Neural cell (in vitro differentiated cells): ENCODE data around the gene GLRX2. TPM values are rescaled to one million over a fixed set of nuclear protein-coding genes. Genes with fewer than 3 reads are reported as not detected.
"Not testable (repeated sequence)": the region's sequence is repeated elsewhere in the genome, so short reads cannot be mapped to it uniquely, and the experiment has no call there.

Experiments used
- H2AFZ ChIP-seq: fragments of 200-600, 300-800 bp; sonication (generic), shearing (Covaris generic); 2 replicates; pipeline ENCODE4 v1.6.0; 2014; ENCODE audit warnings: low read depth, mild to moderate bottlenecking, antibody characterized with exemption, low read length, moderate library complexity
- H3F3A ChIP-seq: fragments of 200-600 bp; shearing (Covaris generic); 2 replicates; pipeline ENCODE4 v1.6.1; 2016; ENCODE audit warnings: mild to moderate bottlenecking, moderate library complexity, mixed read lengths, antibody characterized with exemption, low read length; ENCODE audit not compliant: insufficient read depth, poor library complexity, severe bottlenecking
- H3K27ac ChIP-seq: fragments of 200-600, 300-800 bp; sonication (generic), shearing (Covaris generic); 2 replicates; pipeline ENCODE4 v1.5.1; 2014; ENCODE audit warnings: mild to moderate bottlenecking, low read length, moderate library complexity
- H3K27me3 ChIP-seq: fragments of 300-800, 200-600 bp; sonication (generic), shearing (Covaris generic); 2 replicates; pipeline ENCODE4 v1.6.0; 2014; ENCODE audit warnings: mild to moderate bottlenecking, low read depth, low read length, moderate library complexity; ENCODE audit not compliant: insufficient read depth
- H3K36me3 ChIP-seq: fragments of 300-800, 200-600 bp; sonication (generic), shearing (Covaris generic); 2 replicates; pipeline ENCODE4 v1.5.1; 2014; ENCODE audit warnings: mild to moderate bottlenecking, antibody characterized with exemption, low read length, moderate library complexity; ENCODE audit not compliant: insufficient read depth
- H3K4me2 ChIP-seq: fragments of 300-800, 200-600 bp; sonication (generic), shearing (Covaris generic); 2 replicates; pipeline ENCODE4 v1.6.0; 2014; ENCODE audit warnings: mild to moderate bottlenecking, low read length
- H3K4me3 ChIP-seq: fragments of 300-800, 200-600 bp; sonication (generic), shearing (Covaris generic); 2 replicates; pipeline ENCODE4 v1.5.1; 2014; ENCODE audit warnings: mild to moderate bottlenecking, low read length, moderate library complexity
- H3K79me2 ChIP-seq: fragments of 200-600 bp; shearing (Covaris generic); replicated peaks from 2 replicates; pipeline ENCODE4 v1.6.0; 2014; ENCODE audit warnings: mild to moderate bottlenecking, low read length, moderate library complexity; ENCODE audit not compliant: insufficient read depth
- H3K9ac ChIP-seq: fragments of 300-800, 200-600 bp; sonication (generic), shearing (Covaris generic); 2 replicates; pipeline ENCODE4 v1.6.1; 2016; ENCODE audit warnings: mild to moderate bottlenecking, low read length, mixed read lengths
- H3K9me2 ChIP-seq: fragments of 200-600 bp; shearing (Covaris generic); 2 replicates; pipeline ENCODE4 v1.6.1; 2016; ENCODE audit warnings: mild to moderate bottlenecking, low read length, mixed read lengths; ENCODE audit not compliant: insufficient read depth
- H3K9me3 ChIP-seq: fragments of 200-600, 300-800 bp; sonication (generic), shearing (Covaris generic); 2 replicates; pipeline ENCODE4 v1.6.1; 2016; ENCODE audit warnings: mild to moderate bottlenecking, mixed run types, low read length, moderate library complexity, mixed read lengths
- H4K20me1 ChIP-seq: fragments of 200-600 bp; shearing (Covaris generic); 2 replicates; pipeline ENCODE4 v1.6.1; 2016; ENCODE audit warnings: mild to moderate bottlenecking, mixed run types; ENCODE audit not compliant: insufficient read depth
- CTCF ChIP-seq: fragments of 450-650 bp; IDR thresholded peaks from 2 replicates; pipeline ENCODE4 v1.5.1; 2014; ENCODE audit warnings: antibody characterized with exemption, mild to moderate bottlenecking, moderate library complexity; ENCODE audit not compliant: poor library complexity, severe bottlenecking
- EP300 ChIP-seq: fragments of 450-650 bp; conservative IDR thresholded peaks from 2 replicates; pipeline ENCODE4 v1.6.1; 2014; ENCODE audit warnings: antibody characterized with exemption, mild to moderate bottlenecking, moderate library complexity; ENCODE audit not compliant: poor library complexity, severe bottlenecking
- EZH2 ChIP-seq: fragments of 200-600, 300-800 bp; shearing (Covaris generic), sonication (generic); IDR thresholded peaks from 2 replicates; pipeline ENCODE4 v1.6.1; 2014; ENCODE audit warnings: antibody characterized with exemption, low read length, borderline replicate concordance, mild to moderate bottlenecking; ENCODE audit not compliant: insufficient read depth, poor library complexity, severe bottlenecking
- MXI1 ChIP-seq: fragments of 450-650 bp; conservative IDR thresholded peaks from 2 replicates; pipeline ENCODE4 v1.6.1; 2014; ENCODE audit warnings: antibody characterized with exemption, mild to moderate bottlenecking; ENCODE audit not compliant: poor library complexity, severe bottlenecking
- POLR2AphosphoS5 ChIP-seq: IDR thresholded peaks from 2 replicates; pipeline ENCODE4 v1.6.1; 2012
- RAD21 ChIP-seq: fragments of 450-650 bp; conservative IDR thresholded peaks from 2 replicates; pipeline ENCODE4 v1.6.1; 2014; ENCODE audit warnings: antibody characterized with exemption, mild to moderate bottlenecking, moderate library complexity
- REST ChIP-seq: IDR thresholded peaks from 2 replicates; pipeline ENCODE4 v1.6.1; 2012; ENCODE audit warnings: borderline replicate concordance
- SMC3 ChIP-seq: fragments of 450-650 bp; conservative IDR thresholded peaks from 2 replicates; pipeline ENCODE4 v1.6.1; 2014; ENCODE audit warnings: antibody characterized with exemption, mild to moderate bottlenecking, moderate library complexity; ENCODE audit not compliant: poor library complexity
- TAF1 ChIP-seq: IDR thresholded peaks from 2 replicates; pipeline ENCODE4 v1.6.1; 2012; ENCODE audit warnings: low read depth
- polyA plus RNA-seq: library from polyadenylated mRNA; depleted of rRNA; stranded (reverse); fragments of >200 nt; gene quantifications from 2 replicates; pipeline ENCODE4 v1.2.3, GENCODE V29; 2014

Gene GLRX2
- polyA plus RNA-seq, 1 donor from 2014 or later, result 6.6 TPM

GRCh38 chr1:193118194-193118593 lies 13.0 kb upstream of the GLRX2 start:
- Histone ChIP-seq H3K27ac (no peak overlapping the region), H3K27me3 (no peaks in the 10 kb centered on the region), H3K9ac (no peak overlapping the region), H2AFZ (no peak overlapping the region), H3K4me2 (no peak overlapping the region), H3K36me3 (no peaks in the 10 kb centered on the region), H4K20me1 (no peaks in the 10 kb centered on the region), H3K4me3 (no peak overlapping the region), H3K9me3 (no peaks in the 10 kb centered on the region), H3K79me2 (peaks cover 8% of the 10 kb centered on the region), H3F3A (no peaks in the 10 kb centered on the region), H3K9me2 (no peaks in the 10 kb centered on the region)
- no peak for TF ChIP-seq POLR2AphosphoS5
- TF ChIP-seq TAF1, result no peak
- no peak for TF ChIP-seq REST
- no peak for TF ChIP-seq EP300
- no peak for TF ChIP-seq EZH2
- TF ChIP-seq MXI1, result no peak
- no peak for TF ChIP-seq SMC3
- TF ChIP-seq RAD21, result no peak
- no peak for TF ChIP-seq CTCF

- H4K20me1 ChIP-seq, H3K27me3 ChIP-seq, H3K9ac ChIP-seq, H2AFZ ChIP-seq, H3K9me3 ChIP-seq, H3K9me2 ChIP-seq, H3K4me2 ChIP-seq, H3K4me3 ChIP-seq, H3K27ac ChIP-seq, H3F3A ChIP-seq, H3K36me3 ChIP-seq, H3K79me2 ChIP-seq: not testable (repeated sequence)
Measured at GRCh38 chr1:193117167-193117566, 12.0 kb upstream of the GLRX2 start.

GRCh38 chr1:193115629-193116227 lies 10.5 kb upstream of the GLRX2 start:
- no peaks in the 10 kb centered on the region for H3K9me2 ChIP-seq
- H3F3A ChIP-seq, result no peaks in the 10 kb centered on the region
- no peak overlapping the region for H3K4me2 ChIP-seq
- no peaks in the 10 kb centered on the region for H3K27me3 ChIP-seq
- H4K20me1 ChIP-seq, result no peaks in the 10 kb centered on the region
- no peaks in the 10 kb centered on the region for H3K9me3 ChIP-seq
- H2AFZ ChIP-seq, result no peak overlapping the region
- TF ChIP-seq EZH2 (no peak), MXI1 (no peak), POLR2AphosphoS5 (no peak), RAD21 (no peak), SMC3 (no peak), TAF1 (no peak), REST (no peak)
- H3K4me3 ChIP-seq, result no peak overlapping the region
- no peaks in the 10 kb centered on the region for H3K36me3 ChIP-seq
- H3K9ac ChIP-seq, result no peak overlapping the region
- no peaks in the 10 kb centered on the region for H3K79me2 ChIP-seq
- no peak overlapping the region for H3K27ac ChIP-seq
